Inflammatory macrophage treated with lipopolysaccharide for 4 hours (primary cell): ENCODE results near the gene CCSER2.
"Not testable (repeated sequence)": the region's sequence is repeated elsewhere in the genome, so short reads cannot be mapped to it uniquely, and the experiment has no call there.

Source experiments
- DNase-seq: peaks from one replicate; pipeline ENCODE4 v3.0.0-alpha.2; 2020

The CCSER2 gene

DNA sequence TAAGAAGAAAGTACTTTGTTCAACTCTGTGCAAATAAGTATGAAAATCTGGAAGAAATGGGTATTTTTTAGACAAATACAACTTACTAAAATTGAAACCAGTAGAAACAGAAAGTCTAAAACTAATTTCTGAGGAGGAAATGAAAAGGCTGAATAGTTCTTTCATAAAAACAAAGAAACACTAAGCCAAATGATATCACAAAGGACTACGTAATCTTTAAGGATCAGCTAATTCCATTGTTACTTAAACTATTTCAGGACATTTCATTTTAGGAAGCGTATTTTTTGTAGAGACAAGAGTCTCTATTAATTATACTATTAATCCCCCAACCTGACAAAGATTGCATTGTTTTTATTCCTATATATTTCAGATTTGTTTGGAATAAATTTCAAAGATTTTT lies 11.2 kb upstream of the CCSER2 start:
- DNase-seq = peak; percentile 91

DNA sequence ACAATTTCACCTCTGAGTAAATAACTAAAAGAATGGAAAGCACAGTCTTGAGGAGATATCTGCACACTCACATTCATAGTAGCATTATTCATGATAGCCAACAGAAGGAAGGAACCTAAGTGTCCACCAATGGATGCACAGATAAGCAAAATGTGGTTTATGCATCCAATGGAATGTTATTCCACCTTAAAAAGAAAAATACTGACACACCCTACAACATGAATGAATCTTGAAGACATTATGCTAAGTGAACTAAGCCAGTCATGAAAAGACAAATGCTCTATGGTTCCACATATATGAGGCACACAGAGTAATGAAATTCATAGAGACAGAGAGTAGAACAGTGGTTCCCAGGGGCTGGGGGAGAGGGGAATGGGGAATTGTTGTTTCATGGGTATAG lies 6.5 kb upstream of the CCSER2 start:
- DNase-seq = no peak

DNA sequence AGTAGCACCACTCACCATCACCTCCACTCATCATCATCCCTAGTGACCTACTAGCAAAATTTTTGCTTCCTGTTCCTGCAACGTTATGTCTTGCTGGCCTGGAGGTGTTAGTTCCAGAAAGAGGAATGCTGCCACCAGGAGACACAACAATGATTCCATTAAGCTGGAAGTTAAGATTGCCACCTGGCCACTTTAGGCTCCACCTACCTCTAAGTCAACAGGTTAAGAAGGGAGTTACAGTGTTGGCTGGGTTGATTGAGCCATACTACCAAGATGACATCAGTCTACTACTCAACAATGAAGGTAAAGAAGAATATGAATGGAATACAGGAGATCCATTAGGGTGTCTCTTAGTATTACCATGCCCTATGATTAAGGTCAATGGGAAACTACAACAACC lies 4.8 kb upstream of the CCSER2 start:
- DNase-seq = not testable (repeated sequence)

DNA sequence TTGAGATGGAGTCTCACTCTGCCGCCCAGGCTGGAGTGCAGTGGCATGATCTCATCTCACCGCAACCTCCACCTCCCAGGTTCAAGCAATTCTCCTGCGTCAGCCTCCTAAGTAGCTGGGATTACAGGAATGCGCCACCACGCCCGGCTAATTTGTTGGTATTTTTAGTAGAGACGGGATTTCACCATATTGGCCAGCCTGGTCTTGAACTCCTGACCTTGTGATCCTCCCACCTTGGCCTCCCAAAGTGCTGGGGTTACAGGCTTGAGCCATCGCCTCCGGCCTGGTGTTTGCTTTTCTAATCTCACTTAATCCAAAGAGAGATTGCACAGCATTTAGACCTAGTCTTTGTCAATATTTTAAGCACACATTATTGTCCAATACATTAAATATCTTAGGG lies 1.4 kb upstream of the CCSER2 start:
- DNase-seq = not testable (repeated sequence)

DNA sequence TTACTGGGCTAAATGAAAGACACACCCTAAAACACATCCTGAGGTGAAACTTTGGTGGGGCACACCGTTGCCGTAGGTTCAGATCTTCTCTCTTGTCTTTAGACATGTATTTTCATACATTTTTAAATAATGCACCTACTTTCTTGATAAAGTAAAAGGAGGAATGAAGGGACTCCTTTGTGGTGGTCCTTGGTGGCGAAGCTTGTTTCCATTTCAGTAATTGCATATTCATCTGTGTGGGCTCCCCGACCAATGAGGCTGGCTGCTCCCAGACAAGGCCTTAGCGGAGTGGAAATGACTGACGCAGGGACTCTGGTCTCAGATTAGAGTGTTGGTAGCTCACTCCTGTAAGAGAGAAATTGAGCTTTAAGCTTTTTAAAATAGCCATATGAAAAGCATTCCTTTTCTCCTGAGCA lies 815 bp downstream of the CCSER2 start:
- peak; percentile 72 for DNase-seq

DNA sequence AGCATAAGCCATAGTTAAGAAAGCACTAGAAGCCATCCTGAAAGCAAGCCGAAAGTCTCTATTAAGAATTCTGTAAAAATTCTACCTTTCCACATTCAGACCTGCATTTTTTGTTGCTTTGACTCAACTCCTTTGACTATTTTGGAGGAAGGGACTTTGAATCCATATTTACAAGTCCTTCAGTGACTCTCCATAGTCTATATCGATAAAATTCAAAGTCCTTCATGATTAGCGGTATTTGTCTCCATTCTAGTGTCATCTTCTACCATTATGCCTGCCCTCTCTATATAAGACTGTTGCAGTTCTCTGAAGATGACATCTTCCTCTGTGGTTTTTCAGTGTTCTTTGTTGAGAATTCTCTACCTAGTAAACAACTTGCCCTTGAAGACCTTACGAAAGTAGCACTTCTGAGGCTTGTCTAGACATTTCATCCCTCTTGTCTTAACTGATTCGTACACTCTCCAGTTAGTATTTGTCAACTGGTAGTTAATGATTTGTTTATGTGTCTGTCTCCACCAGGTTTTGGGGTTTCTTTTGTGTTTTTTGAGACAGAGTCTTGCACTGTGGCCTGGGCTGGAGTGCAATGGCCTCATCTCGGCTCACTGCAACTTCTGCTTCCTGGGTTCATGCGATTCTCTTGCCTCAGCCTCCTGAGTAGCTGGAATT lies 1.7 kb downstream of the CCSER2 start:
- DNase-seq = peak; percentile 13

DNA sequence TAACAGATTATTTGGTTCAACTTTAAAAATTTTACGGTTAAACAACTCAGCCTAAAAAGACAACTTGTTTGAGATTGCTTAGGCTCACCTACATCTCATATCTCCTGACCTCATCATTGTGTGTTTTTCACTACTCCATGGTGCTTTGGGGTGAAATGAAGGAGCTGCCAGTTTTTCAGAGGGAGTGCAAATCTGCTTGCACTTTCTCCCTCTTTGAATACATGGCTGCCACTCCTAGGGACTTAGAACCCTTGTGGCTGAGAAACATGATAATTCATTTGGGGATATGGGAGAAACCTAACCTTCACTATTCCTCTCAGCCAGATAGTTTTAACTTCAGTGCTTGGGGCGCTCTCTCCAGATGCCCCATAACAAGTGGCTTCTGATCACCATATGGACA lies 2.7 kb downstream of the CCSER2 start:
- DNase-seq = no peak

DNA sequence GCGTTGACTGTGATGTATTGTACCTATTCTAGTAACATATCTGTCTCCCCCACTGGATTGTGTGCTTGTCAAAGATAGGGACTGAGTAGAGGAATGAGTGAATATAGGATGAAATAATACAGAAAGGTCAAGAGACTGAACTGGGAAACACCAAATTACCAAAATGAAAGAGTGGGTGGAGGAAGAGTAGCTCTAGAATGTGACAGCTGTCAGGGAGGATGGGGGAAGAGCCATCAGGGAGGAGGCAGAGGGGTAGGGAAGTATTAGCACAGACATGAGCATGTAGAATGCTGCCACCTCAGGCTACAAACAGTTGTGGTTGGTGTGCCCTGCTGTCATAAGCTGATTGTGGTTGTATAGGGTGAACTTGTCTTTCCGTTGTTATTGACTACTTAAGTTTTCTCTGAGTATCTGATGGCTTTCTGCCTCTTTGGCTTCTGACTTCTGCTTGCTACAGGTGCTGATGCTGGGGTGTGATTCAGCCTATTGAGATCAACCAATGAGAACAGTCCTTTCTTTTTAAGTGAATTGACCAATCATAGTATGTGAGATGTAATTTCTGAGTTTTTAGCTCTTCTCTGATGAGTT lies 5.6 kb downstream of the CCSER2 start:
- DNase-seq = peak; percentile 58

DNA sequence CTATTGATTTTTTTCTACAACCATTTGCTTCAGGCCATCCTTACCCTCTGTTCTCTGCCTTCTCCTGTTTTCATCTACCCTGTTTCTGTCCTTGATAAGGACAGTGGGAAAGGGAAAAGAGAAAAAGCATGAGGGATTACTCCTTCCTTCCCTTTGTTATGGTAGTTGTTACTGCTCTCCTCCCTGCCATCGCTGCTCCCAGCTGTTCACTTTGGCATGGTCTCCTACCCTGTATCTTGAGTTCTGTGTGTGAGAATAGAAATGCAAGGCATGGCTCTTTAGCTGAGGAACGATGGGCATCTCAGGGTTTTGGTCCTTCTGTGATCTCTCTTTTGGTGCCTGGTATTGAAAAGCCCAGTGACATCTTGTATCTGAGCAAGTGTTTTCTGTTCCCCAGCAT lies 6.4 kb downstream of the CCSER2 start:
- no peak for DNase-seq

DNA sequence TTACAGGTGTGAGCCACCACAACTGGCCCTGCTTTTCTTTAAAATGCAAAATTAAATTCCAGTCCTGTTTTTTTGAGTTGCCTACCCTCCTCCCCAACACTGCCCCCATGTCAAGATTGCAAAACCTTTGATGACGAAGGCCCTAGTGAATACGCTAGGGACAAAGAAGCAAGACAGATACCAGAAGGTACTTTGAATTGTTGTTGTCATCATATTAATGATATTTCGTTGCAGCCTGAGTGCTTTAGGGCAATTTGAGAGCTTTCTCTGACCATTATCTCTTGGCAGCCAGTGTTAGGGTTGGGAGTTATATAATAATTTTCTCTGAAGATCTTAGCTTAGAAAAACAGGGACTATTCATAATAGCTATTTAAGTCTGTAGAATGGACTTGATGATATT lies 7.1 kb downstream of the CCSER2 start:
- DNase-seq = peak; percentile 13

DNA sequence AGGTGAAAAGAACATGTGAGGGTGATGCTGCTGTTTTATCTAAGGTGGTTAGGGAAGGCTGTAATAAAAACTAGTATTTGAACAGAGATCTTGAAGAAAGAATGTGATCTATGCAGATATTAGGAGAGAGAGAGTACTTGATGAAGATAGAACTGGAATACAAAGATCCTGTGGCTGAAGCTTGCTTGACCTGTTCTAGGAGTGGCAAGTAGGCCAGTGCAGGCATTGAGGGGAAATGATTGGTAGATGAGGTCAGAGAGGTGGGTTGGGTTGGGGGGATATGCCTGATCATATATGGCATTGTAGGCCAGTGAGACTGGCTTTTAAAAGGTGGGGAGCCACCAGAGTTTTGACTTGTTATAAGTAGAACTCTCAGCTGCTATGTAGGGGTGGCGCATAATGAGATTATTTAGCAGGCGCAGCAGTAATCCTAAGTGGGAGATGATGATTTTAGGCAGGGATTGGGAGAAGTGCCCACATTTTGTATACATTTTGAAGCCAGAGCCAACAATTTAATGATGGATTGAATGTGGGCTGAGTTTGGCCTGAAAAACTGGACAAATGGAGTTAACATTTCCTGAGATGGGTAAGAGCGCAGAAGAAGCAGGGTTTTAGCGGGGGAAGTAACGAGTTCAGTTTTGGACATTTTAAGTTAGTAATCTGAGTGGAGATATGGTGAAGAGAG lies 8.2 kb downstream of the CCSER2 start:
- DNase-seq = no peak

DNA sequence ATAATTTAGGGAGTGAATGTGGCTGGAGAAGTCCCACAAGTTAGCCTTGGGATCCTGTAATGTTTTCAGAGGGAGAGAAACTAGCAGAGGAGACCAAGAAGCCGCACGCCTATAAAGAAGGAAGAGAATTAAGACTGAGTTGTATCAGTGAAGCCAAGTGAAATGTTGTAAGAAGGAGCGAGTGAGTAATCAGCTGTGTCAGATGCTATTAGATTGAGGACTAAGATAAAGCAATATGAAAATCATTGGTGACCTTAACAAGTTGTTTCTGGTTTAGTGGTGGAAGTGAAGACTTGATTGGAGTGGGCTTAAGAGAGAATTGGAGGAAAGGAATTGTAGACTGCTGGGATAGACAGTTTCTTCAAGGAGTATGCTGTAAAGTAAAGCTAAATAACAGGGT lies 8.8 kb downstream of the CCSER2 start:
- DNase-seq = peak; percentile 66

DNA sequence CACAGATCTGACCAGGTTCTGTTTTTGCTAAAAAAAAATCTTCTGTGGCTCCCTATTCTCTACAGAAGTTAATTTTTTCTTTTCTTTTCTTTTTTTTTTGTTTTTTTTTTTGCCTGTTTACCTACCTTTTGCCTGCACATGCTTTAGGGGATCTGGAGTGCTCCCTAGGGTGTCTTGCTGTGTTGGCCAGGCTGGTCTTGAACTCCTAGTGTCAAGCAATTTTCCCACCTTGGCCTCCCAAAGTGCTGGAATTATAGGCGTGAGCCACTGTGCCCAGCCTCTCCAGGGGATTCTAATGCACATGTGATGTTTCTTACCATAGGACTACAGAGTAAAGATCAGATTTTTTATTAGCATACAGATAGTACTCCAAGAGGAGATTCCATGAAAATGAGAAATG lies 10.6 kb downstream of the CCSER2 start:
- no peak for DNase-seq

DNA sequence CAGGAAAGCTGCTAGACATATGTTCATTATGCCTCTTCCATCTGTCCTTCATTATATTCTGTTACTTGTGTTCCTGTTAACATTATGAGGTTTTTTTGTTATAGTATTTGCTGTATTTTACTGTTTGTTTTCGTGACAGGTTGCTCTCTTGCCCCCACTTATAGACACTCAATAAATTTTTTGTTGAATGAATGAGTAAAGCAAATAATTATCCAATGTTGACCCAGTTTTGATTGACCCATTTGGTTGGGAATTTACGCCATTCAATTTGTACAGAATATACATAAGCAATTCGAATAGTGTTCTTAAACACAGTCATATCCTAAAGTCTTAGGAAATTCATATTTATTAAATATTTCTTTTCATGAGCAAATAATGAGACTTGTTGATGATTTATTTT lies 11.8 kb downstream of the CCSER2 start:
- DNase-seq = no peak

DNA sequence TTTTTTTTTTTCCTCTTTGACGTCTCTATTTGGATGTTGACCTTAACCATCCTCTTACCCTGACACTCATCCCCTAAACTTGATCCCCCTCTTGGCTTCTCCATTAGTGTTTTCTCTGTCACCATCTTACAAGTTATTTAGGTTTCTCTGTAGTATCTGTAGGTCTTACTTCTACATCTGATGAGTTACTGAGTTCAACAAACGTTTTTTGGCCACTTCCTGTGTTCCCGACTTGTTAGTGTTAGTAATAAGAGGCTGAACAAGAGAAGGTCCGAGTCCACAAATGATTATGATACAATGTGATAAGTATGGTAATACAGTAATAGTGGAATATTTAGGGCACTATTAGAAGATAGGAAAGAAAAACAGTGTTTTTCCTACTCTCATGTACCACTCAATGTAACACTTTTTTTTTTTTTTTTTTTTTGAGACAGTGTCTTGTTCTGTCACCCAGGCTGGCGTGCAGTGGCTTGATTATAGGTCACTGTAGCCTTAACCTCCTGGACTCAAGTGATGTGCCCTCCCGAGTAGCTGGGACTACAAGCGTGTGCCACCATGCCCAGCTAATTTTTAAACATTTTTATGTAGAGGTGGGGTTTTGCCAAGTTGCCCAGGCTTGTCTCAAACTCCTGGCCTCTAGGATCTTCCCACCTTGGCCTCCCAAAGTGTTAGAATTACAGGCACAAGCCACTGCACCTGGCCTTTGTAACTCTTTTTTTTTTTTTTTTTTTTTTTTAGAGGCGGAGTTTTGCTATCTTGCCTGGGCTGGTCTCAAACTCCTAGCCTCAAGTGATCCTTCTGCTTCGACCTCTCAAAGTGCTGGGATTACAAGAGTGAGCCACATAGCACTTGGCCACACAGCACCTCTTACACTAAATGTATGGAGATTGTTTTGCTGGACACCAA lies 12.5 kb downstream of the CCSER2 start:
- DNase-seq = no peak

DNA sequence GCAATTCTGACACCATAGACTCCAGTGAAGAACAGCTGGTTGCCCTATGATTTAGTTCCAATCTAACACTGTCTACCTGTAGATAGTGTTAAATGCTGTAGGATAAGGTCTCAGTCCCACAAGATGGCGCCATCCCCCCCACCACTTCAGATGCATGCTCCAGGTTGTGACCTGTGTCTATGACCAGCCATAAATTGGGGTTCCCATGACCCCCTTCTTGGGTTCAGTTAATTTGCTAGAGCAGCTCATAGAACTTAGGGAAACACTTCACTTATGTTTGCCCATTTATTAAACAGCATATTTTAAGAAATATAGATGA lies 13.1 kb downstream of the CCSER2 start:
- DNase-seq = no peak

DNA sequence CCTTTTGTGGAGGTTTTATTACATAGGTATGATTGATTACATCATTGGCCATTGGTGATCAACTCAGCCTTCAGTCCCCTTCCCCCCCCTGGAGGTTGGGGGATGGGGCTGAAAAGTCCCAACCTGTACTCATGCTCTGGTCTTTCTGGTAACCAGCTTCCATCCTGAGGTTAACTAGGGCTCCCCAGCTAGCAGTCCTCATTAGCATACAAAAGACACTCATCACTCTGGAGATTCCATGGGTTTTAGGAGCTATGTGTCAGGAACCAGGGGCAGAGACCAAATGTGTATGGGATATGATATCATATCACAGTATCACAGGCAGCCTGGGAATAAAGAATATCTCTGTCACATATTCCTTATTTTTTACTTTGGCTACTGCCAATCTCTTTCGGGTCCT lies 13.6 kb downstream of the CCSER2 start:
- no peak for DNase-seq

DNA sequence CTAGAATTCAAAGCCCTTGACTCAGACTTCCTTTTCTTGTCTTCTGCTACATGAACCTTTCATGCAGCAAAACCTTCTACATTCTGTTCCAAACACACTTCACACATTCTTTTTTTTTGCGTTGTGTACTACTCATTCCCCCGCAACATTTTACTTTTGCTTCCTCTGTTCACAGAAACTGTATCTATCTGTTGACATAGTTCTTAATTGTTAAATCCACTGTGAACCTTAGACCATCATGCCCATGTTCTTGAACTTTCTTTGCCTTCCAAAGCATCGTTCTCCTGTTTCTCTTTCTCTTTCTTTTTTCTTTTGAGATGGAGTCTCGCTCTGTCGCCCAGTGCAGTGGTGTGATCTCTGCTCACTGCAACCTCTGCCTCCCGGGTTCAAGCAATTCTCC lies 14.2 kb downstream of the CCSER2 start:
- DNase-seq = no peak

DNA sequence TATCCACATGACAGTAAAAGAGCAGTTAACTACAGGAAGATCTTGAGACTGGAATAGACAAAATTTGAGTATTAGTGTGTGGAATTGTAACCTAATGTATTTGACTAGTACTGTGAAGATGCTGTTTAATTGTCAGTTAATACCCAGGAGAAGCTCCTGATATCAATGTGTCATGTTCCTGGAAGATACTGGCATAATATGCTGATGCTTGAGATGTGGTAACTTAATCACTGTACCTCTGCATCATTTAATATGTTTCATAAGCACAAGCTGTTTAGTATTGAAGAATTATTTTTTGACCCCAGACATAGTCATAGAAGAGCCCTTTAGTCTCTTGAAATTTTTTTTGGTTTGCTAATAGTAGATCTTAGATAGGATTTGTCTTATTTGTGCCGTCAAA lies 15.4 kb downstream of the CCSER2 start:
- no peak for DNase-seq

DNA sequence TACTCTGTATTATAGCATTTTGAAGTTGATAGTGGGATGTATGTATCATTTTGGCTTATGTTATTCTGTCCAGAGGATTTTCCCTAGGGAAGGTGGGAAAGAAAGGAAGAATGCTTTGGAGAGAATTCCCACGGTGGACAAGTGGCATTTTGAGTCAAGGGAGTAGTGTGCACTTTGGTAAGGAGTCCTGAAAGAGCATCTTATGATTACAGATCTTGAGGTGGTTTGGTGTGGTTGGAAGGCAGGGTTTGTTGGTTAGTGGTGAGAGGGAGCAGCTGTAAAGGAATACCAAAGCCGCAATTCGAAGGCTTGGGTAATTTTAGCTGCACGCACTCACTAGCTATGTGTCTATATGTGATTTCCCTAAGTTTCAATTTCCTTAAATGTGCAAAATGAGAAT lies 16.1 kb downstream of the CCSER2 start:
- DNase-seq = peak; percentile 30

DNA sequence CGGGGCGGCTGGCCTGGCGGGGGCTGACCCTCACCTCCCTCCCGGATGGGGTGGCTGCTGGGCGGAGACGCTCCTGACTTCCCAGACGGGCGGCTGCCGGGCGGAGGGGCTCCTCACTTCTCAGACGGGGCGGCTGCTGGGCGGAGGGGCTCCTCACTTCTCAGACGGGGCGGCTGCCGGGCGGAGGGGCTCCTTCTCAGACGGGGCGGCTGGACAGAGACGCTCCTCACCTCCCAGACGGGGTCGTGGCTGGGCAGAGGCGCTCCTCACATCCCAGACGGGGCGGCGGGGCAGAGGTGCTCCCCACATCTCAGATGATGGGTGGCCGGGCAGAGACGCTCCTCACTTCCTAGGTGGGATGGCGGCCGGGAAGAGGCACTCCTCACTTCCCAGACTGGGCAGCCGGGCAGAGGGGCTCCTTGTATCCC lies 19.2 kb downstream of the CCSER2 start:
- not testable (repeated sequence) for DNase-seq

DNA sequence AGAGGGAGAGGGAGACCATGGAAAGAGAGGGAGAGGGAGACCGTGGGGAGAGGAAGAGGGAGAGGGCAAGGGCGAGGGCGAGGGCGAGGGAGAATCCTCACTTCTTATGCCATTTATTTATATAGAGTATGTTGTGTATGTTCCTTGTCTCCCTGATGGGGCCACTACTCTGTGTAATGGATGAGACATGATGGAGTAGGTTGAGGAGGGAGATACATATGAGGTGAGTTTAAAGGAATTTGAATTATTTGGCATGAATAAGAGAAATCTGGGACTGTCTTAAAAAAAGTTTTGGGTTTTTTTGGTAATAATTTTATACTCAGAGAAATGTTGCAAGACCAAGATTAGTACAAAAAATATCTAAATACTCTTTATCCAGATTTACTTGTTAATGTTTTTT lies 20.1 kb downstream of the CCSER2 start:
- no peak for DNase-seq

DNA sequence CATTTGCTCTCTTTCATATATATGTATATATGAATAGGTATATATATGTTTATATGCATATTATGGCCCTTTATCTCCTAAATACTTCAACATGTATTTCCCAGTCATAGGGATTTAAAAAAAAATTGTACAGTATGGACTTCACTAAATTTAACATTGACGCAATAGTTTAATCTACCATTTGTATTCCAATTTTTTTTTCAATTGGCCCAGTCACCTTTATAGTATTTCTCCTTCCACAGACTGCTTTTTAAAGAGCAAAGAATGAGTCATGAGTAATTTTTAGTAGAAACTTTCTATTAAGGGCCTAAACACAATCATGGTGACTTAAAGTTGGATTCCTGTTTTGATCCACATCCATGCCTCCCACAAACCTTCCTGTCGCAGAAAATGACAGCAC lies 20.5 kb downstream of the CCSER2 start:
- no peak for DNase-seq
